Measurements from ENCODE around the gene GSN.

GRCh38 chr9:121328876-121329681 is 61.1 kb downstream of the GSN start:
- TF ChIP-seq CTCF (IDR thresholded peaks at IDR 0.05) (no peak), ZFX (IDR thresholded peaks at IDR 0.05; ENCODE audit: borderline replicate concordance) (no peak)
